ENCODE results near the gene ATP11A. TPM values are rescaled to one million over a fixed set of nuclear protein-coding genes. Genes with fewer than 3 reads are reported as not detected.

ATP11A gene
- total RNA-seq, 1 experiment from 2014 or later, result 8.7 TPM

GRCh38 chr13:112890316-112891145 is 200.7 kb downstream of the ATP11A start:
- no peak for DNase-seq
- H3K4me2 ChIP-seq (ENCODE audit: low read length), result no peak overlapping the region
- H3K9ac ChIP-seq (ENCODE audit: low read length), result no peak overlapping the region
- H3K9me2 ChIP-seq (replicated peaks; ENCODE audit: low read length), result no peaks in the 10 kb centered on the region
- H4K20me1 ChIP-seq (ENCODE audit: low read length), result no peaks in the 10 kb centered on the region
- POLR2A ChIA-PET (ENCODE audit: unreplicated experiment), result no interaction called here
- H3K4me3 ChIP-seq (ENCODE audit: low read length), result no peak overlapping the region
- TF ChIP-seq EZH2phosphoT487 (IDR thresholded peaks at IDR 0.05; ENCODE audit: borderline replicate concordance, low read length) (no peak), EZH2 (IDR thresholded peaks at IDR 0.05; ENCODE audit: low read length, unreplicated experiment) (no peak), CTCF (conservative IDR thresholded peaks at IDR 0.05; ENCODE audit: low read depth, low read length) (no peak)
- H3F3A ChIP-seq (ENCODE audit: low read length, unreplicated experiment), result no peaks in the 10 kb centered on the region
- H3K4me1 ChIP-seq (ENCODE audit: insufficient read depth, low read length), result peaks cover 6% of the 10 kb centered on the region
- no peaks in the 10 kb centered on the region for H3K9me3 ChIP-seq (ENCODE audit: low read length)
- no peaks in the 10 kb centered on the region for H3K36me3 ChIP-seq (ENCODE audit: low read depth, low read length)
- H3K27me3 ChIP-seq (ENCODE audit: low read length), result peaks cover 6% of the 10 kb centered on the region; the same call in 1 of the 2 replicates
- H2AFZ ChIP-seq (ENCODE audit: low read length), result no peak overlapping the region
- no TSS peak for BruUV-seq (replicated peaks)
- ATAC-seq, result no peak
- no peak overlapping the region for H3K27ac ChIP-seq (ENCODE audit: low read length)
- no peaks in the 10 kb centered on the region for H3K79me2 ChIP-seq (ENCODE audit: low read length)
- intact Hi-C loops (cut with micrococcal nuclease), result no loop called here
- CTCF ChIA-PET, result no interaction called here

- H3K27me3 ChIP-seq (ENCODE audit: low read length), result peaks cover 6% of the 10 kb centered on the region; the same call in 1 of the 2 replicates
- H3K4me3 ChIP-seq (ENCODE audit: low read length), result no peak overlapping the region
- H3F3A ChIP-seq (ENCODE audit: low read length, unreplicated experiment), result no peaks in the 10 kb centered on the region
- TF ChIP-seq EZH2phosphoT487 (IDR thresholded peaks at IDR 0.05; ENCODE audit: borderline replicate concordance, low read length) (no peak), EZH2 (IDR thresholded peaks at IDR 0.05; ENCODE audit: low read length, unreplicated experiment) (no peak), CTCF (conservative IDR thresholded peaks at IDR 0.05; ENCODE audit: low read depth, low read length) (no peak)
- H4K20me1 ChIP-seq (ENCODE audit: low read length), result no peaks in the 10 kb centered on the region
- H3K36me3 ChIP-seq (ENCODE audit: low read depth, low read length), result no peaks in the 10 kb centered on the region
- intact Hi-C loops (cut with micrococcal nuclease), result no loop called here
- no peak for DNase-seq
- no peaks in the 10 kb centered on the region for H3K4me1 ChIP-seq (ENCODE audit: insufficient read depth, low read length)
- no peak overlapping the region for H3K27ac ChIP-seq (ENCODE audit: low read length)
- no peak for ATAC-seq
- no peaks in the 10 kb centered on the region for H3K9me2 ChIP-seq (replicated peaks; ENCODE audit: low read length)
- ChIA-PET CTCF (no interaction called here), POLR2A (ENCODE audit: unreplicated experiment) (no interaction called here)
- H3K79me2 ChIP-seq (ENCODE audit: low read length), result no peaks in the 10 kb centered on the region
- H3K9ac ChIP-seq (ENCODE audit: low read length), result no peak overlapping the region
- no TSS peak for BruUV-seq (replicated peaks)
- H2AFZ ChIP-seq (ENCODE audit: low read length), result no peak overlapping the region
- H3K9me3 ChIP-seq (ENCODE audit: low read length), result no peaks in the 10 kb centered on the region
- H3K4me2 ChIP-seq (ENCODE audit: low read length), result no peak overlapping the region
These were observed 201.9 kb downstream of the ATP11A start for GRCh38 chr13:112891477-112892401.
